GM12878 (cell line): ENCODE measurements around the gene CPEB3.

Experiments
- CTCF ChIP-seq, 3 experiments: IDR thresholded peaks in 2 of 3; conservative IDR thresholded peaks in 1 of 3; 2 replicates each; pipeline ENCODE4 v1.5.1; 2011; ENCODE audit warnings: low read depth in 3 of 3, low read length in 3 of 3, mild to moderate bottlenecking in 3 of 3, control low read depth in 2 of 3, moderate library complexity in 2 of 3, inconsistent platforms in 1 of 3, mixed read lengths in 1 of 3; ENCODE audit not compliant: control insufficient read depth in 2 of 3, insufficient read depth in 1 of 3; ENCODE audit errors: extremely low read depth in 1 of 3
- MLLT1 ChIP-seq: fragments of 450-650 bp; IDR thresholded peaks from 2 replicates; pipeline ENCODE4 v1.6.1; 2016; ENCODE audit warnings: mild to moderate bottlenecking
- ZNF24 ChIP-seq: fragments of 450-650 bp; IDR thresholded peaks from 2 replicates; pipeline ENCODE4 v1.6.1; 2017; ENCODE audit warnings: antibody characterized with exemption, mild to moderate bottlenecking

- TF ChIP-seq MLLT1 (no peak), ZNF24 (no peak), CTCF (IDR thresholded peaks at IDR 0.05 in 2 of 3, conservative IDR thresholded peaks at IDR 0.05 in 1 of 3; ENCODE audit: control insufficient read depth in 2 of 3, extremely low read depth in 1 of 3, insufficient read depth in 1 of 3, low read depth in 3 of 3, low read length in 3 of 3) (no peak)
Measured at GRCh38 chr10:92108120-92108519, 182.8 kb downstream of the CPEB3 start.
